RCC 7860 (cell line): ENCODE data around the gene AMBRA1.

Source experiments
- DNase-seq: peaks from one replicate; pipeline ENCODE4 v3.0.0-alpha.2; 2015; ENCODE audit warnings: low spot score
- FAIRE-seq: peaks from 2 replicates; lab custom pipeline; 2012; peaks lifted over from hg19 to GRCh38; lab: Jason Lieb, UNC

AMBRA1 gene

DNA sequence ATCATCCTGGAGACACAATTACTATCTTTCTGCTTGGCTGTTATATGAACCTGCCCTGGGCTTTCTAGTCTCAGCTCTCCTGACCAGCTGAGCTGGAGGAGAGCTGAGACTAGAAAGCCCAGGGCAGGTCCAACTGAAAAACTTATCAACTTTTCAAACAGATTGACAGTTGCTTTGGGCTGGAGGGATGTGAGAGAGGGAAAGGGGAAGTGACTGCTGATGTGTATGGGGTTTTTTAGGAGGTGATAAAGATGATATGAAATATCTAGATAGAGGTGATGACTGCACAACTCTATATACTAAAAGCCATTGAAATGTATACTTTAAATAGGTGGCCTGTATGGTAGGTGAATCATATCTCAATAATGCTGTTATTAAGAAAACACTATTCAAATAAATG lies 142.1 kb downstream of the AMBRA1 start:
- DNase-seq (no peak), FAIRE-seq (no peak)

GRCh38 chr11:46450846-46451477 lies 142.9 kb downstream of the AMBRA1 start:
- DNase-seq (no peak), FAIRE-seq (no peak)

DNA sequence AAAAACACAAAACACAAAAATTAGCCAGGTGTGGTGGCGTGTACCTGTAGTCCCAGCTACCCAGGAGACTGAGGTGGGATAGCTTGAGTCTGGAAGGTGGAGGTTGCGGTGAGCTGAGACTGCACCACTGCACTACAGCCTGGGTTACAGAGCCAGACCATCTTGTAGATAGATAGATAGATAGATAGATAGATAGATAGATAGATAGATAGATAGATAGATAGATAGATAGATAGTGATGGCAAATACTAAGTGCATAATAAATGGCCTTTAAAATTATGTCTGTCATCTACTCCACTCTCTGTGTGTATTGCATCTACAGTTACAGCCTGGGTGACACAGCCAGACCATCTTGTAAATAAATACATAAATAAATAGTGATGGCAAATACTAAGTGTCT lies 146.3 kb downstream of the AMBRA1 start:
- no peak for FAIRE-seq

GRCh38 chr11:46445920-46446771 lies 147.7 kb downstream of the AMBRA1 start:
- no peak for FAIRE-seq
- no peak for DNase-seq

More for the DNA sequence above, 146.3 kb downstream of the AMBRA1 start:
- no peak for DNase-seq

GRCh38 chr11:46445192-46445919 lies 148.5 kb downstream of the AMBRA1 start:
- no peak for FAIRE-seq
- DNase-seq: no peak

DNA sequence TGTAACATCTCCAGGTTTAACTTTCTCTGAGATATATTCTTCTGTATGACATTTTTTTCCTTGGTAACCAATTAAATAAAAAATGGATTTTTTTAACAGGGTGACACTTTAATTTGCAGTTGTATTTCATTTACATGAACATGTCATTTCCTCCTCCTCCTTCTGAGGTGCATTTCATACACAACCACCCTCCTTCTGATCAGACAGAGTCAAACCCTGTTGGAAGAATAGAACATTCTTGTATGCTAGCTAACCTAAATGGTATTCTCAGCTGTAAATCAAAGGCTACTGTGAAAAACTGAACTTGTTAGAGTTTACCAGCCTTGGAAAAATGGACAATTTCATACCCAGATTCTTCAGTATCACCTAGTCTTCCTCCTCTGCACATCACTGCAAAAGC lies 149.5 kb downstream of the AMBRA1 start:
- DNase-seq (no peak), FAIRE-seq (no peak)

- no peak for DNase-seq
- no peak for FAIRE-seq
Observed at GRCh38 chr11:46438211-46438610, 155.6 kb downstream of the AMBRA1 start.

DNA sequence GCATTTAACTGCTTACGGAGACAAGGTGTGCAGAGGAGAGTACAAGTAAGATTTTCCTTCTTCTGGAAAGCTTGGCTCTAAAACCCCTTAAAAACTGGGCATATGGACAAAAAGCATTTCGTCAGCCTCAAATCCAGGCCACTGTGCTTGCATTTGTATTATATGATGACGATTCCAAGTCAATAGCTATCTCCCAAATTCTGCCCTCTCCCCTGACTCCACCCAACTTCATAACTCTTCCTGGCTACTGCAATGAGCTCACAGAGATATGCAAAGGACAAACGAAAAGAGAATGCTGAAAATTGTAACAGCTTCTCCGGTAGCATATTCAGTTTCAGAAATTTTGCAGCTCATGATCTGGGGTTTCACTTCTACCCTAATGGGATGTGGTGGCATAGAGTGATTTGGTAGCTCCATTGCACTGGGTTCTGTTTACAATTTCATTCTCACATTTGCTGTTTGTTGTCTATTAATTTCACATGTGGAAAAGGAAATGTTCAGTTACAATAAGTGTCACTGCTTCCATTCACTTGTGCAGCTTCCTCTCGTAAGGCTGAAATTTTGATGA lies 156.6 kb downstream of the AMBRA1 start:
- DNase-seq (no peak), FAIRE-seq (no peak)

DNA sequence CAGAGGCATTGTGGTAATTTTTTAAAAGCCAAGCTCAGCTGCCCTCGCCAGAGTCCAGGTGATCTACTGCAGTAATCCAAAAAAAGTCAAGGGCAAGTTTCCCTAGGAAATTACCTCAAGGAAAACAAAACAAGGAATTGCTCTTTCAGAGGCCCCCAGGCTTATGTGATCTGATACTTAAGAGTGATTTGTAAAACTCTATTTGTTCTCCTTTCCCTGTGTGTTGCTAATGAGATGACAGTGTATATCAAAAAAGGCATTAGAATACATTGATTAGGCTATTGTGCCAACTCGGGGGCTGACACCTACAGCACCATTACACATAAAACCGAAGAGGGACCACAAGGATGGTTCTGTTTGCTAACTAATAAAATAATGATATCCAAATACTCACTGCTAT lies 157.7 kb downstream of the AMBRA1 start:
- FAIRE-seq (no peak), DNase-seq (no peak)

GRCh38 chr11:46435679-46436078 lies 158.1 kb downstream of the AMBRA1 start:
- no peak for FAIRE-seq
- no peak for DNase-seq

DNA sequence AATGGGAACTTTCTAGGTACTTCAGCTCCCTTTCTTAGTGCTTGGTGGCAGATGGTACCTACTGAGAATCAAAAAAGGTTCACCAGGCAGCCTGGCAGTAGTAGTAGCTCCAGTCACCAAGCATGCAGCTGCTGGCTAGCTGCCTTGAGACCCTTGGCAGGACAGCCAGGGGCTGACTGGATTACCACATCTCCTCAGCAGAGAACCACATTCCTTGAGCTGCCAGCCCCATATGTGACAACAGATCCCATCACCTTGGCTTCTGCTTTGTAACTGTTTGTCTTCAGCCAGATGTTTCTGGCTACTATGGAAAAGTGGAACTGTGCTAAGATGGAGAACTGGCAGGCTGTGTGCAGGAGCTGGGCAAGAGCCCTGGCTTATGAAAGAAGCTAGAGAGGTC lies 162.6 kb downstream of the AMBRA1 start:
- FAIRE-seq (no peak), DNase-seq (no peak)

- DNase-seq (no peak), FAIRE-seq (no peak)
Observed at GRCh38 chr11:46429717-46430116, 164.1 kb downstream of the AMBRA1 start.

- DNase-seq: no peak
- no peak for FAIRE-seq
Observed at GRCh38 chr11:46427364-46427763, 166.5 kb downstream of the AMBRA1 start.

DNA sequence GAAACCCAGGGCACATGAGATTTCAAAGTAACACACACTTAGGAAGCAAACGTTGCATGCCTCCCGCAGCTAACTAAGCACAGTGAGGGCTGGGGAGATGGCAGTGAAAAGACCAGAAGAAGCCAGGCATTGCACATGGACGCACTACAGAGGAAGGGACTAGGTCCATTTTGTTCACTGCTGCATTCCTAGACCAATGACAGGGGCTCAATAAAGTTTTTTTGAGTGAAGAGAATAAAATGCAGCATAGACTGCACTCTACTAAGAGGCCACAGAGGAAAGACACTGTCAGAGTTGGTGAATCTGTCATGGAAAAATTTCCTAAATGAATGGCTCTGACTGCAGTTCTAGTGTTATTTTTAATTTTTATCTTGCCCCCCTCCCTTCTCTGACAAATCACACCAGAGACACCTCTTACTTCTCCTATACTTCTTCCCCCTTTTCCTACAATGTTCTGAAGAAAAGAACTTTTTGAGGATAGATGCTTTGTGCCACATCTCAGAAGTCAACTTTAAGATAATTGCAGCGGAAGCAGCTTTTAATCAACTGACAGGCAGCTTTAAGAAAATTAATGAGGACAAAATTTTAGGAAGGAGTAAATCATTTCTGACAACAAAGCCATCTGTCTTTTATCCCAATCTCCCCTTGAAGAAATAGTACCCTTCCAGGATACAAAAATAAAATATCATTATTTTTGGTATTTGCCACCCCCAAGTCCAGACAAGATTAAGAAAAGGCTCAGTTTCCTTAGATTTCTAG lies 167.4 kb downstream of the AMBRA1 start:
- DNase-seq (no peak), FAIRE-seq (no peak)

- FAIRE-seq: no peak
- no peak for DNase-seq
Observed at GRCh38 chr11:46422588-46422987, 171.2 kb downstream of the AMBRA1 start.

- no peak for DNase-seq
- FAIRE-seq: no peak
Observed at GRCh38 chr11:46421257-46421880, 172.5 kb downstream of the AMBRA1 start.

DNA sequence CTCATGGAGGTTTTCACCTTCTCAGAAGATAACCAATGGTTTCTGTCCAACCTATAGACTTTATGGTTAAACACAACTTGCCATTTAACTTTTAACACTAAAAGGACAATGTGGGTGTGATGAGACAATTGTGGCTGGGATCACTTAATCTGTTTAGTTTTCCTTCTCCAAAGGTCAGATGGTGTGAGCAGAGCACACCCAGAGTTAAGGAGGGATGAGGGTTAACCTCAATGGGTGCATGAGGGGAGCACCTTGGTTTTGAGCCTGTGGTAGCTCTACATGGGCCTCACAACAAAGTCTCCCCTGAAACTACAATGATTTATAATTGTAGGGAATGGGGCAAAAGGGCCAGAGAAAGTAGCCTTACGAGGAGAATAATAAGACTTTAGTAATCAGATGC lies 173.3 kb downstream of the AMBRA1 start:
- DNase-seq: no peak
- FAIRE-seq: no peak

DNA sequence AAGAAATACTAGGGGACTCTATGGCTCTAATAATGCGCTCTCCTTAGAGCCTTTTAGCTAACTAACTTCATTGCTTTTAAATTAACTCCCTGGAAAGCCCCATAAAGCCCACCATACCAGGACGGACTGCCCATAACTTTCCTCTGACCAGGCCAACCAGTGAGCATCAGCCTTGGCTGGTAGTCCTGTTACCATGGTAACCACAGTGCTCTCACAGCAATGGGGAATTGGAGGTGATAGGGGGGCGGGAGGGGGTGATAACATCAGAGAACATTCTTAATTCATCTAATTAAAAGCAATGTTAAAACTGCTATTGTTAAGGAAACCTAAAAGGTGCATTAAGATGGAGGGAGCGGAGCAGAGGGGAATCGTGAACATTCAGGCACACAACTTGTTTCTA lies 175.1 kb downstream of the AMBRA1 start:
- FAIRE-seq (no peak), DNase-seq (no peak)

DNA sequence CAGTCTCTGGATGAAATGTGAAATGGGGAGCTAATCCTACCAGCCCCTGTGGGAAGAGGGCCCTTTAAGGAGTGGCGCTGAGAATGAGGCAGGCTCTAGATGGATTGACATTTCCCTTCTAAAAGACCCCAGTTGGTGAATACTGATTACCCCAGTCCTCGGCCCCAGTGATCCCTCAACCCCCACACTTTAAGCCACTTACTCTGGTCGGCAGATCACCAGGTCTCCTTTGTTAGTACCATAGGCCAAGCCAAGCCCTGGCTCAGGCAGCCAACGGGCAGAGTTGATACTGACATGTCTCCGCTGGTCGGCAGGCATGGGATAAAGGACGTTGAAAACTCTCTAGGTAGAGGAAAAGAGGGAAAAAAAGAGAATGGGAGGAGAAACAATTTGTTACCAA lies 176.1 kb downstream of the AMBRA1 start:
- DNase-seq (no peak), FAIRE-seq (no peak)

DNA sequence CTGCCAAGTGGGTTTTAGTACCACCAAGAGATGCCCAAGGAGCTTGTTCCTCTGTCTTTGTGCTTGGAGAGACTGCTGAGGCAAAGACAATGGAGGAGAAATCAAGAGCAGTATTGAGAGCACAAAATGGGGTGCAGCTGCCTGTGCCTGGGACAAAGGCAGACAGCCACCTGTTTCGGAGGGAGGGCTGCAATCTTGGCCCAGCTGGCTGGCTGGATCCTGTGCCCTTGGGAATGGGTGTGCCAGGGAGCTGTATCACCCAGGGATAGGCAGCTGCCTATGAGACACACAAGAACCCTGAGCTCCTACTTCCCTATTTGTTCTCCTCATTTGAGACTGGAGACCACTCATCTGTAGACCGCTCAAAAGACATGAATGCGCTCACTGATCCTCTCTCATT lies 178.9 kb downstream of the AMBRA1 start:
- FAIRE-seq (no peak), DNase-seq (no peak)
